Mesothelial cell of epicardium (in vitro differentiated cells): ENCODE data around the gene GRK3. TPM values are rescaled to one million over a fixed set of nuclear protein-coding genes. Genes with fewer than 3 reads are reported as not detected.

Experiments used
- DNase-seq, 2 experiments: peaks; one replicate each; pipeline ENCODE4 v3.0.0; 2021; ENCODE audit warnings: low spot score in 2 of 2; ENCODE audit not compliant: unreplicated experiment in 2 of 2
- H3K27ac Mint-ChIP-seq: 2 replicates; pipeline ENCODE4 v1.8.0; 2021; ENCODE audit warnings: mixed read lengths
- H3K27me3 Mint-ChIP-seq: 2 replicates; pipeline ENCODE4 v1.8.0; 2021; ENCODE audit warnings: low read depth, mixed read lengths
- H3K36me3 Mint-ChIP-seq: 2 replicates; pipeline ENCODE4 v1.8.0; 2021; ENCODE audit warnings: mixed read lengths
- H3K4me1 Mint-ChIP-seq: 2 replicates; pipeline ENCODE4 v1.8.0; 2021; ENCODE audit warnings: mixed read lengths
- H3K4me3 Mint-ChIP-seq: 2 replicates; pipeline ENCODE4 v1.8.0; 2021; ENCODE audit warnings: mild to moderate bottlenecking, moderate library complexity, mixed read lengths
- H3K9me3 Mint-ChIP-seq: 2 replicates; pipeline ENCODE4 v1.8.0; 2021; ENCODE audit warnings: mixed read lengths
- total RNA-seq: library from RNA; stranded (reverse); gene quantifications from 3 replicates; pipeline ENCODE4 v1.2.1, GENCODE V29; 2021
- TF ChIP-seq, protein P1 (sequence below): fragments of 200-600 bp; sonication (generic); IDR thresholded peaks from one replicate; pipeline ENCODE4 v1.5.0; 2021; ENCODE audit warnings: antibody characterized with exemption; ENCODE audit not compliant: unreplicated experiment

Gene GRK3
- total RNA-seq, 1 donor from 2014 or later, result 13.8 TPM

DNA sequence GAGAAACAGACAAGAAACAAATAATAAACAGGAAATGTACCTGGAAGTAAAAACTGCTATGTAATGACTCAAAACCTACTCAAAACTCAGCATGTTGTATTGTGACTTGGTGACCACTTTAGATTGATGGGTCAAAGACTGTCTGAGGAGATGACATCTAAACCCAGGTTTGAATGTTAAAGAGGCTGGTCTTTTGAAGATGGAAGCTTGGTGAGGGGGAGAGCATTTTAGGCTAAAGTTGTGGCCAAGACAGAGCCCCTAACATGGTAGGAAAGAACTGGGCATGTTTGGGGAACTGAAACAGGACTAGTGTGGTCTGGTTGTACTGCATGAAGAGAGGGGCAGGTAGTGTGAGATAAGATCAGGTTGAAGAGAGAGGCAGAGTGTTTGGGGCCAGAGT, 92.2 kb downstream of the GRK3 start:
- Mint-ChIP-seq H3K9me3 (no peaks in the 10 kb centered on the region), H3K27me3 (no peaks in the 10 kb centered on the region), H3K27ac (no peak overlapping the region), H3K4me1 (peaks cover 14% of the 10 kb centered on the region), H3K36me3 (no peaks in the 10 kb centered on the region), H3K4me3 (no peak overlapping the region)
- TF ChIP-seq, protein P1, sequence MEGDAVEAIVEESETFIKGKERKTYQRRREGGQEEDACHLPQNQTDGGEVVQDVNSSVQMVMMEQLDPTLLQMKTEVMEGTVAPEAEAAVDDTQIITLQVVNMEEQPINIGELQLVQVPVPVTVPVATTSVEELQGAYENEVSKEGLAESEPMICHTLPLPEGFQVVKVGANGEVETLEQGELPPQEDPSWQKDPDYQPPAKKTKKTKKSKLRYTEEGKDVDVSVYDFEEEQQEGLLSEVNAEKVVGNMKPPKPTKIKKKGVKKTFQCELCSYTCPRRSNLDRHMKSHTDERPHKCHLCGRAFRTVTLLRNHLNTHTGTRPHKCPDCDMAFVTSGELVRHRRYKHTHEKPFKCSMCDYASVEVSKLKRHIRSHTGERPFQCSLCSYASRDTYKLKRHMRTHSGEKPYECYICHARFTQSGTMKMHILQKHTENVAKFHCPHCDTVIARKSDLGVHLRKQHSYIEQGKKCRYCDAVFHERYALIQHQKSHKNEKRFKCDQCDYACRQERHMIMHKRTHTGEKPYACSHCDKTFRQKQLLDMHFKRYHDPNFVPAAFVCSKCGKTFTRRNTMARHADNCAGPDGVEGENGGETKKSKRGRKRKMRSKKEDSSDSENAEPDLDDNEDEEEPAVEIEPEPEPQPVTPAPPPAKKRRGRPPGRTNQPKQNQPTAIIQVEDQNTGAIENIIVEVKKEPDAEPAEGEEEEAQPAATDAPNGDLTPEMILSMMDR, result no peak
- no peak for DNase-seq

GRCh38 chr22:25658633-25659032, 94.2 kb downstream of the GRK3 start:
- no peaks in the 10 kb centered on the region for H3K9me3 Mint-ChIP-seq
- H3K36me3 Mint-ChIP-seq, result no peaks in the 10 kb centered on the region
- DNase-seq, result no peak
- H3K4me1 Mint-ChIP-seq, result peaks cover 14% of the 10 kb centered on the region
- H3K27me3 Mint-ChIP-seq, result no peaks in the 10 kb centered on the region
- TF ChIP-seq, protein P1, result no peak
- H3K4me3 Mint-ChIP-seq, result no peak overlapping the region
- H3K27ac Mint-ChIP-seq, result peak overlapping the region; percentile 15

GRCh38 chr22:25659413-25659812, 94.9 kb downstream of the GRK3 start:
- Mint-ChIP-seq H3K9me3 (no peaks in the 10 kb centered on the region), H3K27me3 (no peaks in the 10 kb centered on the region), H3K4me1 (peaks cover 19% of the 10 kb centered on the region), H3K36me3 (no peaks in the 10 kb centered on the region), H3K27ac (no peak overlapping the region), H3K4me3 (no peak overlapping the region)
- TF ChIP-seq, protein P1, result no peak
- DNase-seq, result no peak

- Mint-ChIP-seq H3K36me3 (no peaks in the 10 kb centered on the region), H3K4me1 (peaks cover 22% of the 10 kb centered on the region), H3K27ac (no peak overlapping the region), H3K9me3 (no peaks in the 10 kb centered on the region), H3K4me3 (no peak overlapping the region), H3K27me3 (no peaks in the 10 kb centered on the region)
- TF ChIP-seq, protein P1, result no peak
- no peak for DNase-seq
These were observed 95.9 kb downstream of the GRK3 start for GRCh38 chr22:25660336-25660735.

- H3K9me3 Mint-ChIP-seq, result no peaks in the 10 kb centered on the region
- peaks cover 22% of the 10 kb centered on the region for H3K4me1 Mint-ChIP-seq
- H3K27ac Mint-ChIP-seq, result no peak overlapping the region
- H3K4me3 Mint-ChIP-seq, result no peak overlapping the region
- H3K36me3 Mint-ChIP-seq, result no peaks in the 10 kb centered on the region
- TF ChIP-seq, protein P1, result no peak
- H3K27me3 Mint-ChIP-seq, result no peaks in the 10 kb centered on the region
- DNase-seq, result no peak
These were observed 96.6 kb downstream of the GRK3 start for GRCh38 chr22:25661073-25661472.

DNA sequence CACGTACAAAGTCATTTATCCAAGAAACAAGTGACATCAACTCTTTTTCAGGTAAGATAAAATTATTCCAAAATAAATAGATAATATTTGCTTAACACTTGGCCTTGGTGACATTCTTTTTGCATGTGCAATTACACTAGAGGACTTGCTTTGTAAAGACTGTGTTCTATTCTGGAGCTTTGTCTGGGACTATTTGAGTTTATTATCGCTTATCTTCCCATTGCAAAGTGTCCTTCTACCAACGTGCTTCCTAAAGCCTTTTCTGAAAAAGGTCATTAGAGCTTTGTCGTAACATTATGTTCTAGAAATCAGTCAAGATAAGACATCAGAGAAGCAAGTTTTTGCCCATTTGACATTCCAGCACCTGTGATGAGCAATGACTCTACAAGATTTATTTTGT, 99.2 kb downstream of the GRK3 start:
- no peaks in the 10 kb centered on the region for H3K27me3 Mint-ChIP-seq
- no peaks in the 10 kb centered on the region for H3K36me3 Mint-ChIP-seq
- H3K27ac Mint-ChIP-seq, result no peak overlapping the region
- H3K9me3 Mint-ChIP-seq, result no peaks in the 10 kb centered on the region
- no peak overlapping the region for H3K4me3 Mint-ChIP-seq
- no peak for DNase-seq
- peaks cover 39% of the 10 kb centered on the region for H3K4me1 Mint-ChIP-seq
- TF ChIP-seq, protein P1, result no peak
